NB4 (cell line): Measurements from ENCODE around the gene RFC4.
A peak's percentile ranks its signal among the peaks of the same experiment; 100 is the strongest.

ENCODE experiments used
- DNase-seq: peaks from one replicate; pipeline ENCODE4 v3.0.0; 2010; ENCODE audit warnings: low read depth
- H3K4me3 ChIP-seq: one replicate; pipeline ENCODE4 v1.5.1; 2011; ENCODE audit warnings: mild to moderate bottlenecking, low read depth, low read length, moderate library complexity
- CTCF ChIP-seq: IDR thresholded peaks from one replicate; pipeline ENCODE4 v1.5.1; 2012; ENCODE audit warnings: low read depth, low read length
- MYC ChIP-seq: IDR thresholded peaks from 2 replicates; pipeline ENCODE4 v1.6.1; 2011; ENCODE audit warnings: low read depth, low read length
- POLR2A ChIP-seq: IDR thresholded peaks from 2 replicates; pipeline ENCODE4 v1.6.1; 2011; ENCODE audit warnings: mild to moderate bottlenecking; ENCODE audit not compliant: insufficient read length; ENCODE audit errors: extremely low read depth
- TF ChIP-seq, protein P1 (sequence below): IDR thresholded peaks from 2 replicates; pipeline ENCODE4 v1.6.1; 2011; ENCODE audit warnings: low read depth, low read length

RFC4 gene

GRCh38 chr3:186839874-186840641, 33.8 kb upstream of the RFC4 start:
- H3K4me3 ChIP-seq = no peak overlapping the region
- peak; percentile 85 for DNase-seq
- TF ChIP-seq CTCF = no peak
- TF ChIP-seq MYC = peak; percentile 50; the same call in 1 of the 2 replicates
- TF ChIP-seq, protein P1, sequence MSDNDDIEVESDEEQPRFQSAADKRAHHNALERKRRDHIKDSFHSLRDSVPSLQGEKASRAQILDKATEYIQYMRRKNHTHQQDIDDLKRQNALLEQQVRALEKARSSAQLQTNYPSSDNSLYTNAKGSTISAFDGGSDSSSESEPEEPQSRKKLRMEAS = peak; percentile 48; the same call in 1 of the 2 replicates

DNA sequence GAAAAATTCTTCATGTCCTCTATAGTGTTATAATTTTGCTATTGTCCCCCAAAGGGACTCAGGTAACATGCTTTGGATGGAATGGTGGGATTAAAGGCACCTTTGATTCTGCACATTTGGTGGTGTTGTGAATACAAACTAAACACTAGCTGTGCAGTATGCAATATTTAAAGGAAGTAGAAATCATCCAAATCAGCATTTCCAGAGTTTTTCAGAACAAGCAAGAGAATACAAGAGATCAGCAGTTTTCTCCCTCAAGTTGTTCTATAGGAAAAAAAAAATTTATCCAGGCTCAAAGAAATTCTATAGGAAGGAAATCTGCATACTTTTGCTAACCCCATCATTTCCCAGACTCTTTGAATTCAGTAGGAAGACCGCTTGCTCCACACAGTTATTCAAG, 26.0 kb upstream of the RFC4 start:
- DNase-seq = no peak
- TF ChIP-seq, protein P1 = no peak
- TF ChIP-seq MYC (no peak), CTCF (no peak), POLR2A (no peak)
- no peak overlapping the region for H3K4me3 ChIP-seq

- H3K4me3 ChIP-seq = no peak overlapping the region
- TF ChIP-seq, protein P1 = no peak
- TF ChIP-seq POLR2A (no peak), MYC (no peak), CTCF (no peak)
- no peak for DNase-seq
Observed at GRCh38 chr3:186831798-186832197, 25.5 kb upstream of the RFC4 start.

DNA sequence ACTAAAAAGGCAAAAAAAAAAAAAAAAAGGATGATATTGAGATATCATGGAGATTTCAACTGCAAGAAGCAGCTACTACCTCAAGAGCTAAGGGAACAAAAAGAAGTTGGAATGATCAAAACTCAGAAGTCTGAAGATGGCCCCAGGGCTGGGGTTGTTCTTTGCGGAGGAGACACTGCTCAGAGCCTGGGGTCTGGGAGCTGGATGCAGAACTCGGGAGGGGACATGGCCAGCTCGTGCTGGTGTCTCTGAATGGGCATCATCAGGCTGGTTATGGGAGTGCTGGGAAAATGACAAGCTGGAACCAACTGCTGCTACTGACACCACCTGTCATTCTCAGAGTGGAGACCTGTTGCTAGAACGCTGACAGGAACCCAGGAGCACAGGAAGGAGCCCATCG, 22.1 kb upstream of the RFC4 start:
- H3K4me3 ChIP-seq = no peak overlapping the region
- DNase-seq = no peak
- TF ChIP-seq POLR2A (no peak), MYC (no peak), CTCF (no peak)
- TF ChIP-seq, protein P1 = no peak

GRCh38 chr3:186826976-186827857, 20.9 kb upstream of the RFC4 start:
- TF ChIP-seq POLR2A (peak; percentile 81), MYC (no peak)
- peak; percentile 86 for DNase-seq

GRCh38 chr3:186826410-186826975, 20.2 kb upstream of the RFC4 start:
- TF ChIP-seq CTCF (no peak), MYC (peak; percentile 70)
- TF ChIP-seq, protein P1 = peak; percentile 60
- no peak for DNase-seq
- H3K4me3 ChIP-seq = peak overlapping the region; percentile 62

More at GRCh38 chr3:186826976-186827857, 20.9 kb upstream of the RFC4 start:
- peak overlapping the region; percentile 62 for H3K4me3 ChIP-seq
